HG03520 (cell line): ENCODE data around the gene P4HA2.

ENCODE experiments used
- ATAC-seq: cut with Tn5 transposase; IDR thresholded peaks from one replicate; pipeline ENCODE4 v1.9.1; 2021; ENCODE audit warnings: mild to moderate bottlenecking, moderate library complexity; ENCODE audit not compliant: unreplicated experiment

Gene P4HA2

DNA sequence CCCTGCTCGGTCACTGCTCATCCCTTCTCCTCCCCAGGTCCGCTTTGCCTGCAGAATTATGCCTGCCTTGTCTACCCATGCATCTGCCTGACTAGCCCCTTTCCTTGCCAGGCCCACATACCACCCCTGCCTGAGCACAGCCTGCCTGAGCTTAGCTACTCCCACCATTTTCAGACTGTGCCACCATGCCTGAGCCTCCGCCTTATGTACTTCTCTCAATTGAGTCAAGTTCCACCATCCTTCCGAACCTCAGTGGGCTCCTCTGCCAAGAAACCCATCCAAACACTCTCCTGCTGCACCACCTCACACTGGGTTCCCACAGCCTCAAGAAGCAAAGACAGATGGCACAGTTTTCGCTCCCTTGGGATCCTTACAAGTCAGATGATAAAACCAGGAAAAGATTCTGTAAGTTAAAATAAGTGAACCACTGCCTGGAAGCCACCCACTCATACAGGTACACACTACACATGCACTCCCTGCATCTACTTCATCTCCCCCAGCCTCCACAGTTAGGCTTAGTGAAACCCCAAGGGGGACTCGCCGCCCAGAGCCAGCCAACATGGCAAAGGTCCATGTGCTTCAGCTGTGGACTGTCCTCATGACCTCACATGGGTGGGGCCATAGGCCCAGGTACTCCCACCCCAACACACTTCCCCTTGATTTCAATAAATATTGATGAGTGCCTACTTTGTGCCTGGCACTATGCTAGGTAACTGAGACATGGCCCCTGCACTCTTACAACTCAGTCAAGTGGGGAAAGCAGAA, 23.1 kb downstream of the P4HA2 start:
- no peak for ATAC-seq

DNA sequence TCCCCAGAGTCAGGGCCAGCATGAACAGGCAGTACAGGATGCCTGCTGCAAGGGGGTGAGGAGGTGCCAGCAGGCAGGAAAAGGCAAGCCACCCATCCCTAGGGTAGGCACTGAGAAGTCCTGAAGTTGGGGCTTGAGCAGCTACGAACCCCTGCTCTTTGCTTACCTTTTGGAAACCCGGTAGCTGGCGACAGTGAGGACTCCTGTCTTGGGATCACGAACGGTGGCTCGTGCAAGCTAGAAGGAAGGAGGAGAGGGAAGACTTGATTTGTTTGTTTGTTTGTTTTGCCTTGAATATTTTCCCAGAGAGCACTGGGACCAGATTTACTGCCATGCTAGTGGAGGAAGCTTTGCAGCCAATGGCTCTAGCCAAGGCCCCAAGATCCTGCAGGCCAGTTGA, 23.7 kb downstream of the P4HA2 start:
- ATAC-seq: no peak

DNA sequence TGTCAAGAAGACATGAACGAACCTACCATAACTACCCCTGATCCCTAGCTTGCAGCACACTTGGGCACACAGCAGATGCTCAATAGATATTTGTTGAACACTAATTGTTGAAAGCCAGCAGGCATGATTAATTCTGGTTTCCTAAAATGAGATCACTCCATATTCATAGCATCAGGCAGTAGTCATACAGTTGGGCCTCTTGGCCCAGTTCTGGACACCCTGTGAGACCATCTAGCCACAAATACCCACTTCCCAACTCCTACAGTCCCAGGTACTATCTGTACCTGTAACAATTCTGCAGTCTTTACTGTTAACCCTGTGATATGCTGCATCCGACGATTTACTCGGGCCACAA, 24.2 kb downstream of the P4HA2 start:
- no peak for ATAC-seq

DNA sequence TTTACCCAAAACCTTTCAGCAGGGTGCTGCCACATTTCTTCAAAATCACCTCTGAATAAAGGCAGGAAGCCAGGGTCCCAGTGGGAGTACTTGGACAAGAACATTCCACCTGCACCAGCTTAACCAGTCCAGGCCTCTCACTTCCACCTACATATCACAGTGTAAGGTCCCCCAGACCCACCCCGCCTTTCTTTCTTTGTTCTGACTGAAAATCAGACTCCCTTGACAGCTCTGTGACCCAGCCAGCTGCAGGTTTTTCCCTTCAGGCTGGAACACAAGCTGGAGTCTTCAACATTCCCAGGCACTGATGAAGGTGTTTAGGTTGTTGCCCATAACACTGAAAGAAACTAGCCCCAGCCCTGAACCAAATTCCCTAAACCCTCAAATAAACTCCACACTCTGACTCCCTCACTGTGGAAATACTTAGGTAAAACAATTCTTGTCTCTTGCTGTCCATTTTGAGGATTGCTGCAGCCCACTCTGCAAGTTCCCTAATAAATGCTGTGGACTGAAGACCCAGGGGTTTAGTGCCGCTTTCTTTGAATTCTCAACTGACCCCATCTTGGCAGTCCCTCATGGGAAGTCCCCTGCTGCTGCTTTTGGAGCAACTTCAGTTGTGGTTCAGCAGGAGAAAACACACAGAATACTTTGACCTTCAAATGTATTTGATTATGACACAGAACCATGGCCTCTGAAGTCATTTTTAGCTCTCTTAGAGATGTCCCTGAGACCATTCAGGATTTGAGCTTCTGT, 24.8 kb downstream of the P4HA2 start:
- no peak for ATAC-seq

- no peak for ATAC-seq
These were observed 28.5 kb downstream of the P4HA2 start for GRCh38 chr5:132199116-132199680.

- ATAC-seq: no peak
These were observed 29.1 kb downstream of the P4HA2 start for GRCh38 chr5:132198571-132198970.

- ATAC-seq: no peak
These were observed 31.9 kb downstream of the P4HA2 start for GRCh38 chr5:132195727-132196126.

DNA sequence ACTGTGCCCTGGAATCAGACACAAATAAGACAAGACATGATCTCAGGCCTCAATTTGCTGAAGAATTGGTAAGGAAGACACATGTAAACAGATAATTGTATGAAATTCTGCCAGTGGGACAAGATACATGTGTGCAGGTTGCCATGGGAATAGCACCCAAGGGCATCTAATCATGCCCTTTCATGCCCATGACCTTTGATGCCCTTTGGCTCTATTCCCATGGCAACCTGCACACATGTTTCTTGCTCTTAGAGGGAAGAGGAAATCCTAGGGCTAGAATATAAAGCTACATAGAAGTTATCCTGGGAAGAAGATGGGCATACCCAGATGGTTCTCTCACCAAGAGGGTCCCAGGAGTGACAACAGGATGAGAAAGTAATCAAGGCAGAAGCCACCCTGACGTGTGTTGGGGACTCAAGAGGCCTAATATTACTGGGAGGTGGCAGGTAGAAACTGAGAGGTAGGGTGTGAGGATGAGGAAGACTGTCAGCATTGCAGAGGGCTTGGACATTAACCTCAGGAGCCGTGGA, 34.4 kb downstream of the P4HA2 start:
- ATAC-seq: no peak

- peak; percentile 88 for ATAC-seq
These were observed 37.4 kb downstream of the P4HA2 start for GRCh38 chr5:132190161-132190817.

DNA sequence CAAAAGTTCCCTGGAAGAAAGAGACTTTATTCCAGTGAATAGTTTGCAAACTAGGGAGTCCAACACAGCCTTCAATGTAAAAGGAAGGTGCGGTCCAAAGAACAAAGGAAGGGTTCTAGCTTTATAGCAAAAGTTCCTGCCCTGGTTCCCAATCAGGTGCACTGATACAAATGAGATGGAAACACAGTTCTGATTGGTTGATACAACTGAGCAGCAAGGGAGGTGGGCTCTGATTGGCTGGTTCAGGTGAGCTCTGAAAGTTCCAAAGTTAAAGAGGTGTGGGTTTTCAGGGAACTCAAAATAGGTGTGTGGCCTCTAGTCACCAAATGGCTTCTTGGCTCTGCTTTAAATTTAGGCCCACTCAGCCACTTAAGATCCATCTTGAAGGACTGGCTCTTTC, 43.1 kb downstream of the P4HA2 start:
- ATAC-seq: no peak

- ATAC-seq: no peak
These were observed 43.9 kb downstream of the P4HA2 start for GRCh38 chr5:132183723-132184122.

DNA sequence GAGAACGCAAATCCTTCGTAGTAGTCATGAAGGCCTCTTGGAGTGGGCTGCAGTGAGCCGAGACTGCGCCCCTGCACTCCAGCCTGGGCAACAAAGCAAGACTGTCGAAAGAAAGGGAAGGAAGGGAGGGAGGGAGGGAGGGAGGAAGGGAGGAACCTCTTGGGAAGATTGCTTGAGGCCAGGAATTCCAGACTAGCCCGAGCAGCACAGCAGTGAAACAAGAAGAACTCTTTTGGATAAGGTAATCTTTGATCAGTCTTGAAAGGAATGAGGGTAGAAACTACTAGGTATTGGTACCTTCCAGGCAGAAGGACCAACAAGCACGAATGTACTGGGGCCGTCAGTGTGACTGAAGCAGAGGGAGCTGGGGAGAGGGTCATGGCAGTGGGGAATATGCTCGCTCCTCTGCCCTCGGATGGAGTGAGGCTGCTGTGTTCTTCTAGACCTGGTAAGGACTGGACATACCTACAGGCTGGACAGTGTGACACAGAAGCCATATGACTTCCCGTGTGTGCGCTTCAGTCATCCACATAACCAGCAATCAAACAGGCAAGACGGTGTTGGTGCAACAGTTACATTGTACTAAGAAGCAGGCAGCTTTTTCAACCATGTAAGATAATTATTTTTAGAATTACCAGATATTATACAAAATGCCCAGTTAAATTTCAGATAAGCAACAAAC, 45.2 kb downstream of the P4HA2 start:
- no peak for ATAC-seq

DNA sequence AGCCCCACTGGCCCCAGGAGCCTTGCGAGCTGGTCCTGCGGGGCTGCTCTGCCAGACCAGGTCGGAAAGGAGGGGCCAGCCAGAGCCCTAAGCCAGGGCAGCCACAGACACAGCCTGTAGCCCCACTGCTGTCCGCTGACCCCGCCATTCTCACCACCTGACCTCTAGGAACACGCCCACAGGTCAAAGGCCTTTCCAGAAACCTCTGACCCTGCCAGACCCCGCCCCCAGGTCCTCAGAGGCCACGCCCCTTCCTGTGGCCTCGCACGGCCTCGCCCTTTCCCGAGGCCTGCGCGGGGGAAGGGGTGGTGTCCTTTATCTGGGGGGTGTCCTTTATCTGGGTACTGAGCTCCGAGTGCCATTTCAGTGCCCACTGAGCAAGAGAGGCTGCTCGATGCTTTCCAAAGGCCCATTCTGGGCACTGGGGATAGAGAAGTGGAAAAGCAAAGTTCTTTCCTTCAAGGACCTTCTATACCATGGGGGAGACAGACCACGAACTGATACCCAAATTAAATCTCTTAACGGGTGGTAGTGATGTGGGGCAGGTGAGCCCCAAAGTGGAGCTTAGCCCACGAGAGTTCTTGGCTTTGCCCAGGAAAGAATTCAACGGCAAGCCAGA, 46.5 kb downstream of the P4HA2 start:
- no peak for ATAC-seq

- ATAC-seq: peak; percentile 42
These were observed 47.4 kb downstream of the P4HA2 start for GRCh38 chr5:132180134-132180745.

DNA sequence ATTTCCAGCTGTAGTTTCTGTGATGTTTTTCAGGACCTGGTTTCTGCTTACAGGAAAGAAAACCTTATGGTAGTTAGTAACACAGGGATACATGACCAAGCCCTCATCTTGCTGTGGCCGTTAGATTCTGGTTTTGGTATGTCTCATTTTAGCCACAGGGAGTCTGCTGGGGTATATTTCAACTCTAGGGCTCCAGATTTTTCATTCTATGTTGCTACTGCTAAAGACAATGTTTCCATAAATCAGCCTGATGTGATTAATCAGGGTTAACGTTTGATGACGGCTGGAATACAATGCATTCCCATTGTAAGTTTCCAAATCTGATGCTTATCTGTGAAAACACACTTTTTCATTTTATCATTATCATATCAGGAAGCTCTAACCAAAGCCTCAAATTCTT, 48.2 kb downstream of the P4HA2 start:
- ATAC-seq: no peak

DNA sequence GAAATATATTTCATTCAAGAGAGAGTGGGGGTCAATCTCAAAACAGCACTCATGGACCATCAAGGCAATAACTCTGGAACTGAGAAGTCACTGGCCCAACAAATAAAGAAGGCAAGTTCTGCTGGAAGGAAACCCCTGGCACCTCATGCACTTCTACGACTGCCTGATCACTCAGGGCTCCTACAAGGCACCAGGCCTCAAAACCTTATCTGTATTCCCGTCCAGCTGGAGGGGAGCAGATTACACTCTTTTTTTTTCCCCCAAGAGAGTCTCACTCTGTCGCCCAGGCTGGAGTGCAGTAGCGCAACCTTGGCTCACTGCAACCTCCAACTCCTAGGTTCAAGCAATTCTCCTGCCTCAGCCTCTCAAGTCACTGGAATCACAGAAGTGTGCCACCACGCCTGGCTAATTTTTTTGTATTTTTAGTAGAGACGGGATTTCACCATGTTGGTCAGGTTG, 49.9 kb downstream of the P4HA2 start:
- ATAC-seq: no peak

DNA sequence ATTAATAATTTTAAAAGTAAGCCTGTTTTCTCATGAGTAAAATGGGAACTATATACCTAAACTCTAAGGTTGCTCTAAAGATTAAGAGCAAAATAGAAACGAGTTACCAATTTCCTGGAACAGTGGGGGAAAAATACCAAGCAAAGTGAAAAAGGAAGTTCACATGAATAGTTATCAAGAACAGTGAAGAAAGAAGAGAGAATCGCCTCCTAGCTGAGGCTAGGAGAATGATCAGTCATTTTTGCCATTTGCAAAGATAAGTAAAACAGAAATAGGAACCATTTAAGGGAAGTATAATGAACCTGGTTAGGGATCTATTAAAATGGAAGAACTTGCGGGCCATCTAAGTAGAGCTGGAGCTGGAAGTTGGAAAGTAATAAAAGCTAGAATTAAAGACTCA, 50.7 kb downstream of the P4HA2 start:
- no peak for ATAC-seq

DNA sequence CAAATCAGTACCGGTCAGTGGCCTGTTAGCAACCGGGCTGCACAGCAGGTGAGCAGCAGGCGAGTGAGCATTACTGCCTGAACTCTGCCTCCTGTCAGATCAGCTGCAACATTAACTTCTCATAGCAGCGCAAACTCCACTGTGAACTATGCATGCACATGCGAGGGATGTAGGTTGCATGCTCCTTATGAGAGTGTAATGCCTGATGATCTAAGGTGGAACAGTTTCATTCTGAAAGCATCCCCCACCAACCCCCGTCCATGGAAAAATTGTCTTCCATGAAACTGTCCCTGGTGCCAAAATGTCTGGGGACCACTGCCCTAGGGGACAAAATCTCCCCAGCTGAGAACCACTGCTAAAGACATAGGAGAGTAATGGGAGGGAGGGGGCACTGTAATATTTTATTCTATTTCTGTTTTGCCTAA, 51.1 kb downstream of the P4HA2 start:
- ATAC-seq: no peak

GRCh38 chr5:132162945-132163344, 64.7 kb downstream of the P4HA2 start:
- ATAC-seq: no peak
